ENCODE results near the gene YES1. TPM values are rescaled to one million over a fixed set of nuclear protein-coding genes. Genes with fewer than 3 reads are reported as not detected.

YES1 gene
- total and polyA plus RNA-seq, 8 donors: 6.4 to 147 (median 36.6) TPM

- Histone ChIP-seq H3K4me3 (no peak overlapping the region), H3K36me3 (peaks cover 0 to 45% (median 33%) of the 10 kb centered on the region in 4 donors), H3K27ac (peak overlapping the region in 4 of 5 donors; percentile 36 to 77 (median 58)), H3K9me3 (no peaks in the 10 kb centered on the region), H3K27me3 (no peaks in the 10 kb centered on the region), H3K4me1 (peaks cover 0 to 19% (median 17%) of the 10 kb centered on the region in 4 donors)
- no peak for TF ChIP-seq EP300 (IDR thresholded peaks at IDR 0.05)
- TF ChIP-seq POLR2AphosphoS5 (IDR thresholded peaks at IDR 0.05): no peak
- no peak for TF ChIP-seq POLR2A (IDR thresholded peaks at IDR 0.05)
- TF ChIP-seq, protein P1, sequence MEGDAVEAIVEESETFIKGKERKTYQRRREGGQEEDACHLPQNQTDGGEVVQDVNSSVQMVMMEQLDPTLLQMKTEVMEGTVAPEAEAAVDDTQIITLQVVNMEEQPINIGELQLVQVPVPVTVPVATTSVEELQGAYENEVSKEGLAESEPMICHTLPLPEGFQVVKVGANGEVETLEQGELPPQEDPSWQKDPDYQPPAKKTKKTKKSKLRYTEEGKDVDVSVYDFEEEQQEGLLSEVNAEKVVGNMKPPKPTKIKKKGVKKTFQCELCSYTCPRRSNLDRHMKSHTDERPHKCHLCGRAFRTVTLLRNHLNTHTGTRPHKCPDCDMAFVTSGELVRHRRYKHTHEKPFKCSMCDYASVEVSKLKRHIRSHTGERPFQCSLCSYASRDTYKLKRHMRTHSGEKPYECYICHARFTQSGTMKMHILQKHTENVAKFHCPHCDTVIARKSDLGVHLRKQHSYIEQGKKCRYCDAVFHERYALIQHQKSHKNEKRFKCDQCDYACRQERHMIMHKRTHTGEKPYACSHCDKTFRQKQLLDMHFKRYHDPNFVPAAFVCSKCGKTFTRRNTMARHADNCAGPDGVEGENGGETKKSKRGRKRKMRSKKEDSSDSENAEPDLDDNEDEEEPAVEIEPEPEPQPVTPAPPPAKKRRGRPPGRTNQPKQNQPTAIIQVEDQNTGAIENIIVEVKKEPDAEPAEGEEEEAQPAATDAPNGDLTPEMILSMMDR (IDR thresholded peaks at IDR 0.05): no peak
- intact Hi-C loops (cut with DNase I; ENCODE audit: low total_unique reads): no loop called here
- peak; percentile 11 to 45 for DNase-seq
- WGBS, 5 donors: 45 to 56% (median 48%) methylated on average over 8 of the region's 8 CpGs
Observed at GRCh38 chr18:703213-703967, 108.7 kb downstream of the YES1 start.

DNA sequence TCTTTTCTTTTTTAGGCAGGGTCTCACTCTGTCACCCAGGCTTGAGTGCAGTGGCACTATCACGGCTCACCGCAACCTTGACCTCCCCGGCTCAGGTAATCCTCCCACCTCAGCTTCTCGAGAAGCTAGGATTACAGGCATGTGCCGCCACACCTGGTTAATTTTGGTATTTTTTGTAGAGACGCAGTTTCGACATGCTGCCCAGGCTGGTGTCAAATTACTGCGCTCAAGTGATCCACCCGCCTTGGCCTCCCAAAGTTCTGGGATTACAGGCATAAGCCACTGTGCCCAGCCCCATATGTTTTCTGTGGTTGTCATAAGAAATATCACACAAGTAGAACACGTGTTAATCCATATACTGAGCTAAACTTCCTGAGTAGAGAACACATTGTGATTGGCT, 114.2 kb downstream of the YES1 start:
- Histone ChIP-seq H3K4me3 (no peak overlapping the region), H3K36me3 (peaks cover 7 to 53% (median 34%) of the 10 kb centered on the region in 4 donors), H3K27me3 (no peaks in the 10 kb centered on the region), H3K9me3 (no peaks in the 10 kb centered on the region), H3K4me1 (peaks cover 0 to 20% (median 4%) of the 10 kb centered on the region in 4 donors), H3K27ac (no peak overlapping the region)
- DNase-seq: peak in 1 of 2 donors; percentile 13
- 81 to 95% (median 87%) methylated on average over 10 of the region's 10 CpGs for WGBS, 5 donors
- intact Hi-C loops (cut with DNase I; ENCODE audit: low total_unique reads): no loop called here
- TF ChIP-seq POLR2A (IDR thresholded peaks at IDR 0.05) (no peak), EP300 (IDR thresholded peaks at IDR 0.05) (no peak), POLR2AphosphoS5 (IDR thresholded peaks at IDR 0.05) (no peak)
- TF ChIP-seq, protein P1 (IDR thresholded peaks at IDR 0.05): no peak

GRCh38 chr18:697012-697411, 115.0 kb downstream of the YES1 start:
- DNase-seq: no peak
- no peak overlapping the region for H3K4me3 ChIP-seq
- H3K27ac ChIP-seq: no peak overlapping the region
- peaks cover 14 to 61% (median 41%) of the 10 kb centered on the region in 4 donors for H3K36me3 ChIP-seq
- intact Hi-C loops (cut with DNase I; ENCODE audit: low total_unique reads): no loop called here
- no peaks in the 10 kb centered on the region for H3K9me3 ChIP-seq
- TF ChIP-seq, protein P1 (IDR thresholded peaks at IDR 0.05): no peak
- no peak for TF ChIP-seq POLR2A (IDR thresholded peaks at IDR 0.05)
- no peak for TF ChIP-seq EP300 (IDR thresholded peaks at IDR 0.05)
- no peak for TF ChIP-seq POLR2AphosphoS5 (IDR thresholded peaks at IDR 0.05)
- H3K27me3 ChIP-seq: no peaks in the 10 kb centered on the region
- peaks cover 0 to 15% (median 0%) of the 10 kb centered on the region in 4 donors for H3K4me1 ChIP-seq
- 94 to 100% (median 95%) methylated on average over 4 of the region's 4 CpGs for WGBS, 5 donors

GRCh38 chr18:693466-694187, 118.4 kb downstream of the YES1 start:
- H3K27ac ChIP-seq: no peak overlapping the region
- no peak for TF ChIP-seq EP300 (IDR thresholded peaks at IDR 0.05)
- no peaks in the 10 kb centered on the region for H3K9me3 ChIP-seq
- H3K36me3 ChIP-seq: peaks cover 16 to 75% (median 58%) of the 10 kb centered on the region in 4 donors
- no peaks in the 10 kb centered on the region for H3K27me3 ChIP-seq
- intact Hi-C loops (cut with DNase I; ENCODE audit: low total_unique reads): no loop called here
- no peak overlapping the region for H3K4me3 ChIP-seq
- DNase-seq: peak in 1 of 2 donors; percentile 23
- H3K4me1 ChIP-seq: peaks cover 0 to 15% (median 0%) of the 10 kb centered on the region in 4 donors
- 68 to 86% (median 83%) methylated on average over 8 of the region's 8 CpGs for WGBS, 5 donors
